Gastroesophageal sphincter (tissue), 4 donors: Measurements from ENCODE around the gene SLC7A8. TPM values are rescaled to one million over a fixed set of nuclear protein-coding genes. Genes with fewer than 3 reads are reported as not detected.

Experiments used
- ATAC-seq: fragments of 150-250 bp; one replicate; pipeline ENCODE4 v1.9.1; 2016; ENCODE audit warnings: mild to moderate bottlenecking, moderate library complexity
- H3K27ac ChIP-seq, 4 donors: fragments of 200-600 bp; sonication (generic) in 3 of 4; 1 replicate in 3 of 4; 2 replicates in 1 of 4; pipeline ENCODE4 v1.5.1; 2016 to 2019
- H3K27me3 ChIP-seq: fragments of 200-600 bp; sonication (generic); one replicate; pipeline ENCODE4 v1.5.1; 2019
- H3K36me3 ChIP-seq, 2 donors: fragments of 200-600 bp; sonication (generic); one replicate each; pipeline ENCODE4 v1.5.1; 2019; ENCODE audit warnings: control low read depth in 1 of 2
- H3K4me1 ChIP-seq, 3 donors: fragments of 200-600 bp; sonication (generic); 1 replicate in 2 of 3; 2 replicates in 1 of 3; pipeline ENCODE4 v1.5.1; 2016 to 2019; ENCODE audit warnings: control low read depth in 2 of 3
- H3K4me3 ChIP-seq, 2 donors: fragments of 200-600 bp; sonication (generic); one replicate each; pipeline ENCODE4 v1.5.1; 2019; ENCODE audit warnings: mild to moderate bottlenecking in 1 of 2, moderate library complexity in 1 of 2
- H3K9me3 ChIP-seq, 3 donors: fragments of 200-600 bp; sonication (generic); one replicate each; pipeline ENCODE4 v1.5.1; 2017 to 2019; ENCODE audit warnings: control low read depth in 2 of 3
- CTCF ChIP-seq, 4 experiments: fragments of 200-600 bp in 2 of 4; fragments of 450-650 bp in 2 of 4; sonication (generic) in 1 of 4; IDR thresholded peaks; one replicate each; pipeline ENCODE4 v1.5.1; 2017 to 2019; ENCODE audit warnings: antibody characterized with exemption in 4 of 4, mild to moderate bottlenecking in 2 of 4, moderate library complexity in 2 of 4
- EP300 ChIP-seq: sonication (generic); formaldehyde crosslinking; IDR thresholded peaks from one replicate; pipeline ENCODE4 v1.6.1; 2017; ENCODE audit warnings: antibody characterized with exemption, mild to moderate bottlenecking
- POLR2A ChIP-seq, 2 donors: fragments of 450-650 bp; IDR thresholded peaks; one replicate each; pipeline ENCODE4 v1.6.1; 2017; ENCODE audit warnings: antibody characterized with exemption in 2 of 2, mild to moderate bottlenecking in 2 of 2, moderate library complexity in 1 of 2
- POLR2AphosphoS5 ChIP-seq: sonication (generic); formaldehyde crosslinking; IDR thresholded peaks from one replicate; pipeline ENCODE4 v1.6.1; 2017; ENCODE audit warnings: antibody characterized with exemption
- WGBS, 2 donors: methylation state at CpG; one replicate each; pipeline ENCODE4 v1.1.5; 2018; ENCODE audit warnings: low coverage in 1 of 2; 5-methylcytosine and 5-hydroxymethylcytosine counted together
- total RNA-seq, 4 donors: library from RNA; depleted of rRNA; stranded (reverse); fragments of >200 nt; gene quantifications; one replicate each; pipeline ENCODE4 v1.1.0, GENCODE V29; 2016

Gene SLC7A8
- total RNA-seq, 4 donors from 2014 or later = 21.6 to 56.7 (median 32.2) TPM

DNA sequence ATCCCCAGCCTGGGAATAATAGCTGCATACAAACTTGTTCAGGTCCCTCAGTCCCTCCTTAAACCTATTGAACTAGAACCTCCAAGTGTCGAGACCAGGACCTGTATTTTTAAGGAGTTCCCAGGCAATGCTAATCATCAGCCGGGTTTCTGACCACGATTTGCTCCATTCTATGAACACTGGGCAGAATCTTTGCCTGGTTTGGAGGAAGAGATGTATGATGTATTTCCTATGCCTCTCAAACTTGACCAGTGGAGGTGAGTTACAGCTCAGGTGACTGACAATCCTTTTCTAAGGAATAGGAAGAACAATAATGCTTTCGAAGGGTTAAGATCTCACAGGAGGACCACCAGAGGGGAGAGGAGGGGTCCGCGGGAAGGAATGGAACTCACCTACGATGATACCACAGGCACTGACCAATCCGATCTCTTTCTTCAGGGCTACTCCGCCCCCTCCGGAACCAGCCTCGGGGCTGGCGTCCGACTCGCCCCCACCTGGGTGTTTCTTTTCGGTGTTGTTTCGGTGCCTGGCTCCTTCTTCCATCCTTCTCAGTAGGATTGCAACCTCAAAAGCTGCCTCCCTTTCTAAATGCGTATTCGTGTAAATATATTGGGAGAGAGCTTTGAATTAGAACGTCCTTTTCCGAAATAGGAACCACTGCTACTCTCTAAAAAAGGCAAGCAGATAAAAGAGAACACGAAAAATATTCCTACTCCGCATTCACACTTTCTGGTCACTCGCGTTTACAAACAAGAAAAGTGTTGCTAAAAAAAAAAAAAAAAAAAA lies 895 bp downstream of the SLC7A8 start:
- Histone ChIP-seq H3K36me3 (no peaks in the 10 kb centered on the region), H3K4me1 (peaks cover 0 to 55% (median 0%) of the 10 kb centered on the region in 3 donors), H3K9me3 (no peaks in the 10 kb centered on the region), H3K4me3 (peak overlapping the region; percentile 46 to 59), H3K27ac (peak overlapping the region in 3 of 4 donors; percentile 70 to 79 (median 78)), H3K27me3 (no peaks in the 10 kb centered on the region)
- 0 to 1% methylated on average over 15 to 19 of the region's 24 CpGs for WGBS, 2 donors
- ATAC-seq = peak; percentile 67
- TF ChIP-seq POLR2A (IDR thresholded peaks at IDR 0.05) (no peak), CTCF (IDR thresholded peaks at IDR 0.05) (no peak), POLR2AphosphoS5 (no peak), EP300 (no peak)

DNA sequence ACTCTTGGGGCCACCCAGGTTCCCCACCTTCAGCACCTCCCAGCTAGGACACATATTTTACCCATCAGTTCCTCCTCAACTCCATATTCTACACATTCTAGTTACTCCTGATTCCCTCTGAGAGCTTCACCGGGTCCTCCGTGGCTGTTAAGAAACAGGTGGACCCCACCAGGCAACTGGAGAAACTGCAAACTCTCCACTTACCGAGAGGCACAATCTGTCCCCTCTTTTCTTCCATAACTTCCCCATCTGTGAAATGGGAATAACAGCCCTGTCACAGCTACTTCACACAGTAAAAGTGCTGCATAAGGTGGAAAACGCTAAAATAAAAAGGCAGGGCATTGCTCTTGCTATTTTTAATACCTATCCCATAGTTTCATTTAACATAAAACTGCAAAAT lies 1.5 kb downstream of the SLC7A8 start:
- peak overlapping the region in 3 of 4 donors; percentile 70 to 79 (median 78) for H3K27ac ChIP-seq
- no peak for ATAC-seq
- WGBS, 2 donors = 31 to 42% methylated on average over 4 of the region's 4 CpGs

DNA sequence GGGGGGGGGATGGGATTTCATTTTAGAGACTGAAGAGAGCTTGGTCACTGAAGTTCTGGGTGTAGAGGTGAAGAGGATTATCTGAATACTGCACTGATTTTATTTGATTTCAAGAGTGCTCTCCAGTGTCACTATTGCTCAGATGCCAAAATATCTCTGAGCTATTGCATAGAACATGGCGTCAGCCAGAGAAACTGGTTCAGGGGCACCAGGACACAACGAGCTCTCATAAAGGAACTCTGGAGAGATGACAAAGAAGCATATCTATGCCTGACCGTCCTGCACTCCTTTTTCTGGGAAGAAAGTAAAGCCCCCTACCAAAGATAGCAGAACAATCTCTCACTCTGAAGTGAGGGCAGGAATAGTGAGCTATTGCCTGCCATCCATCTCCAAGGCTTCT lies 2.0 kb downstream of the SLC7A8 start:
- Histone ChIP-seq H3K36me3 (no peaks in the 10 kb centered on the region), H3K9me3 (no peaks in the 10 kb centered on the region), H3K27me3 (no peaks in the 10 kb centered on the region), H3K4me1 (peaks cover 0 to 62% (median 0%) of the 10 kb centered on the region in 3 donors), H3K27ac (peak overlapping the region in 2 of 4 donors; percentile 70 to 78), H3K4me3 (peak overlapping the region; percentile 46 to 59)
- TF ChIP-seq CTCF (IDR thresholded peaks at IDR 0.05) = no peak
- TF ChIP-seq POLR2AphosphoS5 = no peak
- no peak for TF ChIP-seq EP300
- no peak for TF ChIP-seq POLR2A (IDR thresholded peaks at IDR 0.05)
- no peak for ATAC-seq
- 58 to 70% methylated on average over 2 to 3 of the region's 3 CpGs for WGBS, 2 donors

More for the DNA sequence above, 1.5 kb downstream of the SLC7A8 start:
- TF ChIP-seq POLR2AphosphoS5 (no peak), EP300 (no peak), POLR2A (IDR thresholded peaks at IDR 0.05) (no peak), CTCF (IDR thresholded peaks at IDR 0.05) (no peak)
- Histone ChIP-seq H3K27me3 (no peaks in the 10 kb centered on the region), H3K4me3 (peak overlapping the region; percentile 46 to 59), H3K36me3 (no peaks in the 10 kb centered on the region), H3K9me3 (no peaks in the 10 kb centered on the region), H3K4me1 (peaks cover 0 to 60% (median 0%) of the 10 kb centered on the region in 3 donors)

GRCh38 chr14:23177181-23177580 lies 6.3 kb downstream of the SLC7A8 start:
- H3K36me3 ChIP-seq = no peaks in the 10 kb centered on the region
- H3K27ac ChIP-seq = no peak overlapping the region
- ATAC-seq = no peak
- TF ChIP-seq POLR2AphosphoS5 (no peak), CTCF (IDR thresholded peaks at IDR 0.05) (no peak), EP300 (no peak), POLR2A (IDR thresholded peaks at IDR 0.05) (no peak)
- WGBS, 2 donors = 71 to 90% methylated on average over 2 of the region's 2 CpGs
- peaks cover 3 to 83% (median 9%) of the 10 kb centered on the region in 3 donors for H3K4me1 ChIP-seq
- H3K27me3 ChIP-seq = no peaks in the 10 kb centered on the region
- no peaks in the 10 kb centered on the region for H3K9me3 ChIP-seq
- no peak overlapping the region for H3K4me3 ChIP-seq

GRCh38 chr14:23175823-23176222 lies 7.6 kb downstream of the SLC7A8 start:
- no peaks in the 10 kb centered on the region for H3K9me3 ChIP-seq
- peaks cover 0 to 5% of the 10 kb centered on the region in 2 donors for H3K36me3 ChIP-seq
- H3K27ac ChIP-seq = peak overlapping the region in 3 of 4 donors; percentile 71 to 78 (median 74)
- 0 to 12% methylated on average over 1 of the region's 1 CpG for WGBS, 2 donors
- H3K4me1 ChIP-seq = peaks cover 3 to 80% (median 9%) of the 10 kb centered on the region in 3 donors
- H3K27me3 ChIP-seq = no peaks in the 10 kb centered on the region
- no peak for TF ChIP-seq EP300
- no peak for TF ChIP-seq CTCF (IDR thresholded peaks at IDR 0.05)
- no peak for TF ChIP-seq POLR2A (IDR thresholded peaks at IDR 0.05)
- no peak for TF ChIP-seq POLR2AphosphoS5
- no peak for ATAC-seq
- H3K4me3 ChIP-seq = no peak overlapping the region
